ENCODE data around the gene JARID2.

The JARID2 gene

GRCh38 chr6:15335385-15335784 lies 89.5 kb downstream of the JARID2 start:
- no peak for DNase-seq (ENCODE audit: low read depth)

- no peak for DNase-seq (ENCODE audit: low read depth)
Measured at GRCh38 chr6:15335916-15336315, 90.0 kb downstream of the JARID2 start.

GRCh38 chr6:15336900-15337560 lies 91.2 kb downstream of the JARID2 start:
- no peak for DNase-seq (ENCODE audit: low read depth)

- no peak for DNase-seq (ENCODE audit: low read depth)
Measured at GRCh38 chr6:15337582-15337981, 91.7 kb downstream of the JARID2 start.

GRCh38 chr6:15338476-15338875 lies 92.6 kb downstream of the JARID2 start:
- DNase-seq (ENCODE audit: low read depth): no peak

GRCh38 chr6:15339081-15339480 lies 93.2 kb downstream of the JARID2 start:
- DNase-seq (ENCODE audit: low read depth): no peak

- DNase-seq (ENCODE audit: low read depth): no peak
Measured at GRCh38 chr6:15340105-15340601, 94.3 kb downstream of the JARID2 start.

- no peak for DNase-seq (ENCODE audit: low read depth)
Measured at GRCh38 chr6:15340775-15341174, 94.9 kb downstream of the JARID2 start.

GRCh38 chr6:15341311-15342001 lies 95.6 kb downstream of the JARID2 start:
- DNase-seq (ENCODE audit: low read depth): no peak

GRCh38 chr6:15342114-15342513 lies 96.2 kb downstream of the JARID2 start:
- no peak for DNase-seq (ENCODE audit: low read depth)

GRCh38 chr6:15343490-15344191 lies 97.8 kb downstream of the JARID2 start:
- no peak for DNase-seq (ENCODE audit: low read depth)

- no peak for DNase-seq (ENCODE audit: low read depth)
Measured at GRCh38 chr6:15344192-15344519, 98.3 kb downstream of the JARID2 start.

- DNase-seq (ENCODE audit: low read depth): no peak
Measured at GRCh38 chr6:15344831-15345230, 99.0 kb downstream of the JARID2 start.

- no peak for DNase-seq (ENCODE audit: low read depth)
Measured at GRCh38 chr6:15346315-15346714, 100.4 kb downstream of the JARID2 start.

GRCh38 chr6:15348528-15348927 lies 102.7 kb downstream of the JARID2 start:
- no peak for DNase-seq (ENCODE audit: low read depth)

- no peak for DNase-seq (ENCODE audit: low read depth)
Measured at GRCh38 chr6:15349379-15349778, 103.5 kb downstream of the JARID2 start.

GRCh38 chr6:15350386-15351083 lies 104.7 kb downstream of the JARID2 start:
- no peak for DNase-seq (ENCODE audit: low read depth)

- no peak for DNase-seq (ENCODE audit: low read depth)
Measured at GRCh38 chr6:15351631-15352030, 105.8 kb downstream of the JARID2 start.

- DNase-seq (ENCODE audit: low read depth): no peak
Measured at GRCh38 chr6:15352220-15352619, 106.4 kb downstream of the JARID2 start.

GRCh38 chr6:15352845-15353244 lies 107.0 kb downstream of the JARID2 start:
- DNase-seq (ENCODE audit: low read depth): no peak

GRCh38 chr6:15355683-15356099 lies 109.8 kb downstream of the JARID2 start:
- no peak for DNase-seq (ENCODE audit: low read depth)

- no peak for DNase-seq (ENCODE audit: low read depth)
Measured at GRCh38 chr6:15356179-15356578, 110.3 kb downstream of the JARID2 start.

GRCh38 chr6:15356937-15357336 lies 111.1 kb downstream of the JARID2 start:
- no peak for DNase-seq (ENCODE audit: low read depth)
